ENCODE measurements around the gene HSPB7.
"Not testable (repeated sequence)": the region's sequence is repeated elsewhere in the genome, so short reads cannot be mapped to it uniquely, and the experiment has no call there.

Gene HSPB7

GRCh38 chr1:16017461-16018303 lies at the start of gene HSPB7:
Gene HSPB7, minus strand, starts transcription at chr1:16018043. Its CDS starts 80 bp downstream, at chr1:16017963.
- peak; percentile 87 for DNase-seq

- no peak for DNase-seq
Measured at GRCh38 chr1:16067127-16067768, 49.4 kb upstream of the HSPB7 start.

GRCh38 chr1:16066245-16066644 lies 48.4 kb upstream of the HSPB7 start:
- DNase-seq, result no peak

- DNase-seq, result no peak
Measured at GRCh38 chr1:16065269-16065576, 47.4 kb upstream of the HSPB7 start.

- no peak for DNase-seq
Measured at GRCh38 chr1:16064536-16065268, 46.9 kb upstream of the HSPB7 start.

GRCh38 chr1:16063921-16064320 lies 46.1 kb upstream of the HSPB7 start:
- no peak for DNase-seq

- DNase-seq, result no peak
Measured at GRCh38 chr1:16063226-16063829, 45.5 kb upstream of the HSPB7 start.

GRCh38 chr1:16062687-16063075 lies 44.8 kb upstream of the HSPB7 start:
- DNase-seq, result not testable (repeated sequence)

GRCh38 chr1:16061989-16062686 lies 44.3 kb upstream of the HSPB7 start:
- not testable (repeated sequence) for DNase-seq

GRCh38 chr1:16061266-16061665 lies 43.4 kb upstream of the HSPB7 start:
- DNase-seq, result no peak

- not testable (repeated sequence) for DNase-seq
Measured at GRCh38 chr1:16058394-16059120, 40.7 kb upstream of the HSPB7 start.

- not testable (repeated sequence) for DNase-seq
Measured at GRCh38 chr1:16057314-16057915, 39.6 kb upstream of the HSPB7 start.

GRCh38 chr1:16056521-16056912 lies 38.7 kb upstream of the HSPB7 start:
- not testable (repeated sequence) for DNase-seq

GRCh38 chr1:16055613-16056520 lies 38.0 kb upstream of the HSPB7 start:
- DNase-seq, result peak; percentile 87

- DNase-seq, result no peak
Measured at GRCh38 chr1:16054598-16055540, 37.0 kb upstream of the HSPB7 start.

GRCh38 chr1:16053781-16054502 lies 36.1 kb upstream of the HSPB7 start:
- no peak for DNase-seq

GRCh38 chr1:16051949-16052348 lies 34.1 kb upstream of the HSPB7 start:
- DNase-seq, result not testable (repeated sequence)

GRCh38 chr1:16051039-16051438 lies 33.2 kb upstream of the HSPB7 start:
- no peak for DNase-seq
